ENCODE results near the gene CAMSAP1. TPM values are rescaled to one million over a fixed set of nuclear protein-coding genes. Genes with fewer than 3 reads are reported as not detected.

CAMSAP1 gene
- polyA plus RNA-seq, 1 donor from 2014 or later = 58.5 TPM

- TF ChIP-seq EP300 (conservative IDR thresholded peaks at IDR 0.05; ENCODE audit: poor library complexity, severe bottlenecking) = no peak
- TF ChIP-seq, protein P1, sequence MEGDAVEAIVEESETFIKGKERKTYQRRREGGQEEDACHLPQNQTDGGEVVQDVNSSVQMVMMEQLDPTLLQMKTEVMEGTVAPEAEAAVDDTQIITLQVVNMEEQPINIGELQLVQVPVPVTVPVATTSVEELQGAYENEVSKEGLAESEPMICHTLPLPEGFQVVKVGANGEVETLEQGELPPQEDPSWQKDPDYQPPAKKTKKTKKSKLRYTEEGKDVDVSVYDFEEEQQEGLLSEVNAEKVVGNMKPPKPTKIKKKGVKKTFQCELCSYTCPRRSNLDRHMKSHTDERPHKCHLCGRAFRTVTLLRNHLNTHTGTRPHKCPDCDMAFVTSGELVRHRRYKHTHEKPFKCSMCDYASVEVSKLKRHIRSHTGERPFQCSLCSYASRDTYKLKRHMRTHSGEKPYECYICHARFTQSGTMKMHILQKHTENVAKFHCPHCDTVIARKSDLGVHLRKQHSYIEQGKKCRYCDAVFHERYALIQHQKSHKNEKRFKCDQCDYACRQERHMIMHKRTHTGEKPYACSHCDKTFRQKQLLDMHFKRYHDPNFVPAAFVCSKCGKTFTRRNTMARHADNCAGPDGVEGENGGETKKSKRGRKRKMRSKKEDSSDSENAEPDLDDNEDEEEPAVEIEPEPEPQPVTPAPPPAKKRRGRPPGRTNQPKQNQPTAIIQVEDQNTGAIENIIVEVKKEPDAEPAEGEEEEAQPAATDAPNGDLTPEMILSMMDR (IDR thresholded peaks at IDR 0.05; ENCODE audit: poor library complexity, severe bottlenecking) = no peak
- Histone ChIP-seq H3K9me2 (ENCODE audit: insufficient read depth, low read length) (no peaks in the 10 kb centered on the region), H3F3A (ENCODE audit: insufficient read depth, low read length, poor library complexity, severe bottlenecking) (no peaks in the 10 kb centered on the region), H3K4me2 (ENCODE audit: low read length) (no peak overlapping the region), H3K79me2 (replicated peaks; ENCODE audit: insufficient read depth, low read length) (no peaks in the 10 kb centered on the region), H3K27ac (ENCODE audit: low read length) (no peak overlapping the region), H3K27me3 (ENCODE audit: insufficient read depth, low read depth, low read length) (no peaks in the 10 kb centered on the region), H3K9ac (ENCODE audit: low read length) (no peak overlapping the region), H4K20me1 (ENCODE audit: insufficient read depth) (no peaks in the 10 kb centered on the region), H3K4me3 (ENCODE audit: low read length) (no peak overlapping the region), H2AFZ (ENCODE audit: low read depth, low read length) (no peak overlapping the region), H3K36me3 (ENCODE audit: insufficient read depth, low read length) (no peaks in the 10 kb centered on the region), H3K9me3 (ENCODE audit: low read length) (no peaks in the 10 kb centered on the region)
These were observed 30.5 kb upstream of the CAMSAP1 start for GRCh38 chr9:135937521-135938489.

- H4K20me1 ChIP-seq (ENCODE audit: insufficient read depth) = no peaks in the 10 kb centered on the region
- TF ChIP-seq RAD21 (conservative IDR thresholded peaks at IDR 0.05) = no peak
- no peak for TF ChIP-seq SMC3 (conservative IDR thresholded peaks at IDR 0.05; ENCODE audit: poor library complexity)
- TF ChIP-seq, protein P1 (IDR thresholded peaks at IDR 0.05; ENCODE audit: poor library complexity, severe bottlenecking) = no peak
- TF ChIP-seq EZH2 (IDR thresholded peaks at IDR 0.05; ENCODE audit: borderline replicate concordance, insufficient read depth, low read length, poor library complexity, severe bottlenecking) = no peak
- no peak for TF ChIP-seq POLR2AphosphoS5 (IDR thresholded peaks at IDR 0.05)
- H3K27ac ChIP-seq (ENCODE audit: low read length) = no peak overlapping the region
- H3K36me3 ChIP-seq (ENCODE audit: insufficient read depth, low read length) = no peaks in the 10 kb centered on the region
- no peaks in the 10 kb centered on the region for H3K79me2 ChIP-seq (replicated peaks; ENCODE audit: insufficient read depth, low read length)
- H3K4me3 ChIP-seq (ENCODE audit: low read length) = no peak overlapping the region
- no peaks in the 10 kb centered on the region for H3K9me2 ChIP-seq (ENCODE audit: insufficient read depth, low read length)
- H3K9me3 ChIP-seq (ENCODE audit: low read length) = no peaks in the 10 kb centered on the region
- H2AFZ ChIP-seq (ENCODE audit: low read depth, low read length) = no peak overlapping the region
- no peak overlapping the region for H3K4me2 ChIP-seq (ENCODE audit: low read length)
- H3F3A ChIP-seq (ENCODE audit: insufficient read depth, low read length, poor library complexity, severe bottlenecking) = no peaks in the 10 kb centered on the region
- no peak overlapping the region for H3K9ac ChIP-seq (ENCODE audit: low read length)
- H3K27me3 ChIP-seq (ENCODE audit: insufficient read depth, low read depth, low read length) = no peaks in the 10 kb centered on the region
These were observed 25.8 kb upstream of the CAMSAP1 start for GRCh38 chr9:135933114-135933513.

GRCh38 chr9:135932656-135933055 is 25.3 kb upstream of the CAMSAP1 start:
- Histone ChIP-seq H3K9me2 (ENCODE audit: insufficient read depth, low read length) (no peaks in the 10 kb centered on the region), H3K9ac (ENCODE audit: low read length) (no peak overlapping the region), H2AFZ (ENCODE audit: low read depth, low read length) (no peak overlapping the region), H3K79me2 (replicated peaks; ENCODE audit: insufficient read depth, low read length) (no peaks in the 10 kb centered on the region), H3K4me2 (ENCODE audit: low read length) (no peak overlapping the region), H3K9me3 (ENCODE audit: low read length) (no peaks in the 10 kb centered on the region), H3F3A (ENCODE audit: insufficient read depth, low read length, poor library complexity, severe bottlenecking) (no peaks in the 10 kb centered on the region), H3K4me3 (ENCODE audit: low read length) (no peak overlapping the region), H4K20me1 (ENCODE audit: insufficient read depth) (no peaks in the 10 kb centered on the region), H3K27ac (ENCODE audit: low read length) (no peak overlapping the region), H3K36me3 (ENCODE audit: insufficient read depth, low read length) (no peaks in the 10 kb centered on the region), H3K27me3 (ENCODE audit: insufficient read depth, low read depth, low read length) (no peaks in the 10 kb centered on the region)
- TF ChIP-seq, protein P2, sequence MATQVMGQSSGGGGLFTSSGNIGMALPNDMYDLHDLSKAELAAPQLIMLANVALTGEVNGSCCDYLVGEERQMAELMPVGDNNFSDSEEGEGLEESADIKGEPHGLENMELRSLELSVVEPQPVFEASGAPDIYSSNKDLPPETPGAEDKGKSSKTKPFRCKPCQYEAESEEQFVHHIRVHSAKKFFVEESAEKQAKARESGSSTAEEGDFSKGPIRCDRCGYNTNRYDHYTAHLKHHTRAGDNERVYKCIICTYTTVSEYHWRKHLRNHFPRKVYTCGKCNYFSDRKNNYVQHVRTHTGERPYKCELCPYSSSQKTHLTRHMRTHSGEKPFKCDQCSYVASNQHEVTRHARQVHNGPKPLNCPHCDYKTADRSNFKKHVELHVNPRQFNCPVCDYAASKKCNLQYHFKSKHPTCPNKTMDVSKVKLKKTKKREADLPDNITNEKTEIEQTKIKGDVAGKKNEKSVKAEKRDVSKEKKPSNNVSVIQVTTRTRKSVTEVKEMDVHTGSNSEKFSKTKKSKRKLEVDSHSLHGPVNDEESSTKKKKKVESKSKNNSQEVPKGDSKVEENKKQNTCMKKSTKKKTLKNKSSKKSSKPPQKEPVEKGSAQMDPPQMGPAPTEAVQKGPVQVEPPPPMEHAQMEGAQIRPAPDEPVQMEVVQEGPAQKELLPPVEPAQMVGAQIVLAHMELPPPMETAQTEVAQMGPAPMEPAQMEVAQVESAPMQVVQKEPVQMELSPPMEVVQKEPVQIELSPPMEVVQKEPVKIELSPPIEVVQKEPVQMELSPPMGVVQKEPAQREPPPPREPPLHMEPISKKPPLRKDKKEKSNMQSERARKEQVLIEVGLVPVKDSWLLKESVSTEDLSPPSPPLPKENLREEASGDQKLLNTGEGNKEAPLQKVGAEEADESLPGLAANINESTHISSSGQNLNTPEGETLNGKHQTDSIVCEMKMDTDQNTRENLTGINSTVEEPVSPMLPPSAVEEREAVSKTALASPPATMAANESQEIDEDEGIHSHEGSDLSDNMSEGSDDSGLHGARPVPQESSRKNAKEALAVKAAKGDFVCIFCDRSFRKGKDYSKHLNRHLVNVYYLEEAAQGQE (IDR thresholded peaks at IDR 0.05; ENCODE audit: borderline replicate concordance) = no peak
- TF ChIP-seq TAF1 (IDR thresholded peaks at IDR 0.05; ENCODE audit: low read depth) (no peak), EP300 (conservative IDR thresholded peaks at IDR 0.05; ENCODE audit: poor library complexity, severe bottlenecking) (no peak), RAD21 (conservative IDR thresholded peaks at IDR 0.05) (no peak), MXI1 (conservative IDR thresholded peaks at IDR 0.05; ENCODE audit: poor library complexity, severe bottlenecking) (no peak), EZH2 (IDR thresholded peaks at IDR 0.05; ENCODE audit: borderline replicate concordance, insufficient read depth, low read length, poor library complexity, severe bottlenecking) (no peak), POLR2AphosphoS5 (IDR thresholded peaks at IDR 0.05) (no peak), SMC3 (conservative IDR thresholded peaks at IDR 0.05; ENCODE audit: poor library complexity) (no peak)
- TF ChIP-seq, protein P1 (IDR thresholded peaks at IDR 0.05; ENCODE audit: poor library complexity, severe bottlenecking) = no peak

Measured in neural cell (in vitro differentiated cells).